Measurements from ENCODE around the gene ATP6AP1.

ATP6AP1 gene

GRCh38 chrX:154458954-154459778, 30.7 kb downstream of the ATP6AP1 start:
- H3K9me3 ChIP-seq (replicated peaks in 1 of 11) = peaks cover 0 to 48% (median 15%) of the 10 kb centered on the region in 11 experiments; a peak in 13 of 22 replicates
- peak overlapping the region; percentile 87 to 94 (median 90) for H3K4me2 ChIP-seq
- H3K4me3 ChIP-seq = peak overlapping the region; percentile 78 to 87 (median 83)
- H3K36me3 ChIP-seq = peaks cover 20 to 40% (median 34%) of the 10 kb centered on the region in 11 experiments; a peak in 21 of 22 replicates
- H3K27ac ChIP-seq = peak overlapping the region; percentile 85 to 95 (median 91); a peak in 17 of 22 replicates
- peaks cover 6 to 31% (median 13%) of the 10 kb centered on the region in 11 experiments; a peak in 15 of 22 replicates for H3K27me3 ChIP-seq
- H3K9ac ChIP-seq = peak overlapping the region; percentile 86 to 96 (median 92)
- no peak for TF ChIP-seq Cebpa-rat (IDR thresholded peaks at IDR 0.05)
- peaks cover 12 to 22% (median 14%) of the 10 kb centered on the region in 10 experiments; a peak in 19 of 20 replicates for H3K4me1 ChIP-seq
- peaks cover 40 to 62% (median 48%) of the 10 kb centered on the region in 11 experiments; a peak in 21 of 22 replicates for H4K20me1 ChIP-seq

DNA sequence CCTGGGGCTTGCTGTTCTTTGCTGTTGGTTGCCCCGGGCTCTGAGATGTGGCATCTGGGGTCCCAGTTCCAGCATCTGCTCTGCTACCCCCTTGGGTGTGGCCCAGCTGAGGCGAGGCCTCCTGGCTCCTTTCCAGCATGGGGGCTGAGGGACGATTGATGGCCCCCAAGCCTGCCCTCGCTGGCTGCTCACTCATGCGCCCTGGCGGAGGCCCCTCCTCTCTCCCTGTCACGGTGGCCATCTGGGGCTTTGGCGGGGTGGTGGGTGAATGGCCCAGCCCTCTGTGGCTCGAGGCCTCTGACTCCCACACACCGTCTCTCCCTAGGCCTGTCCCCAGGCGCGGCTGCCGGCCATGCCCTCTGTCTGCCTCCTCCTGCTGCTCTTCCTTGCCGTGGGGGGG, 31.4 kb downstream of the ATP6AP1 start:
- H3K27ac ChIP-seq = peak overlapping the region in 4 of 11 experiments; percentile 11 to 28 (median 22); a peak in 7 of 22 replicates
- peaks cover 1 to 28% (median 8%) of the 10 kb centered on the region in 11 experiments; a peak in 14 of 22 replicates for H3K27me3 ChIP-seq
- H3K9ac ChIP-seq = peak overlapping the region; percentile 56 to 95 (median 76)
- H3K4me1 ChIP-seq = peaks cover 12 to 22% (median 14%) of the 10 kb centered on the region in 10 experiments; a peak in 19 of 20 replicates
- H3K9me3 ChIP-seq (replicated peaks in 1 of 11) = peaks cover 0 to 48% (median 22%) of the 10 kb centered on the region in 11 experiments; a peak in 13 of 22 replicates
- no peak for TF ChIP-seq Cebpa-rat (IDR thresholded peaks at IDR 0.05)
- H3K4me3 ChIP-seq = peak overlapping the region; percentile 78 to 87 (median 83); a peak in 19 of 20 replicates
- peaks cover 41 to 67% (median 54%) of the 10 kb centered on the region in 11 experiments; a peak in 21 of 22 replicates for H4K20me1 ChIP-seq
- peak overlapping the region; percentile 87 to 94 (median 90) for H3K4me2 ChIP-seq
- H3K36me3 ChIP-seq = peaks cover 27 to 47% (median 40%) of the 10 kb centered on the region in 11 experiments

DNA sequence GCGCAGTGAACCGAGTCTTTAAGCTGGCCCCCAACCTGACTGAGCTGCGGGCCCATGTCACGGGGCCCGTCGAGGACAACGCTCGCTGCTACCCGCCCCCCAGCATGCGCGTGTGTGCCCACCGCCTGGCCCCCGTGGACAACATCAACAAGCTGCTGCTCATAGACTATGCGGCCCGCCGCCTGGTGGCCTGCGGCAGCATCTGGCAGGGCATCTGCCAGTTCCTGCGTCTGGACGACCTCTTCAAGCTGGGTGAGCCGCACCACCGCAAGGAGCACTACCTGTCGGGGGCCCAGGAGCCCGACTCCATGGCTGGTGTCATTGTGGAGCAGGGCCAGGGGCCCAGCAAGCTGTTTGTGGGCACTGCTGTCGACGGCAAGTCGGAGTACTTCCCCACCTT, 31.8 kb downstream of the ATP6AP1 start:
- no peak for TF ChIP-seq Cebpa-rat (IDR thresholded peaks at IDR 0.05)
- H3K4me3 ChIP-seq = peak overlapping the region in 6 of 10 experiments; percentile 78 to 87 (median 86); a peak in 10 of 20 replicates
- H3K9me3 ChIP-seq (replicated peaks in 1 of 11) = peaks cover 0 to 46% (median 24%) of the 10 kb centered on the region in 11 experiments; a peak in 13 of 22 replicates
- peak overlapping the region; percentile 56 to 95 (median 76); a peak in 18 of 22 replicates for H3K9ac ChIP-seq
- peak overlapping the region; percentile 87 to 94 (median 90) for H3K4me2 ChIP-seq
- peaks cover 0 to 28% (median 6%) of the 10 kb centered on the region in 11 experiments; a peak in 8 of 22 replicates for H3K27me3 ChIP-seq
- H3K27ac ChIP-seq = 0 out of 22 replicates have a peak overlapping the region, but pooled peaks of 1 of the 11 experiments have one; percentile 11
- H3K36me3 ChIP-seq = peaks cover 31 to 52% (median 45%) of the 10 kb centered on the region in 11 experiments
- H3K4me1 ChIP-seq = peaks cover 12 to 22% (median 14%) of the 10 kb centered on the region in 10 experiments; a peak in 19 of 20 replicates
- H4K20me1 ChIP-seq = peaks cover 42 to 67% (median 59%) of the 10 kb centered on the region in 11 experiments; a peak in 21 of 22 replicates

DNA sequence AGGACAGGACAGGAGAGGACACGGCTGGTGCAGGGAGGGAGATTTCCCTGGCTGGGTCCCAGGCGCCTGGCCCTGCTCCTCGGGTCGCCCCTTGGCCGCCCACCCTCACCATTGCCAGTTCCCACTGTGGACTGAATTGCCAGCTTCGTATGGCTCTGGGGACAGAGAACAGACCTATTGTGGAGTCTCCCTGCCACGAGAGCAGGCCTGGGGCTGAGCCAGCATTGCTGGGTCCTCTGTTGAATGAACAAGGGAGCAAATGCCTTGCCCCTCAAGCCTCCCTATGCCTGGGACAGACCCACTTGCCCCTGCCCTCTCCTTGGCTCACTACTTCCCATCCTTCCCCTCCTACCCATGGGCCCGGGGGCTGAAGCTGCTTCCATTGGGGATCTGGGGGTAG, 33.9 kb downstream of the ATP6AP1 start:
- Histone ChIP-seq H4K20me1 (peaks cover 42 to 83% (median 71%) of the 10 kb centered on the region in 11 experiments; a peak in 21 of 22 replicates), H3K9me3 (replicated peaks in 1 of 11) (peaks cover 0 to 49% (median 29%) of the 10 kb centered on the region in 11 experiments; a peak in 13 of 22 replicates), H3K9ac (no peak overlapping the region; a peak in 1 of 22 replicates), H3K27ac (no peak overlapping the region), H3K36me3 (peaks cover 41 to 70% (median 64%) of the 10 kb centered on the region in 11 experiments), H3K4me1 (peaks cover 12 to 22% (median 14%) of the 10 kb centered on the region in 10 experiments; a peak in 19 of 20 replicates), H3K4me2 (no peak overlapping the region), H3K27me3 (peaks cover 0 to 23% (median 0%) of the 10 kb centered on the region in 11 experiments; a peak in 5 of 22 replicates), H3K4me3 (no peak overlapping the region)
- no peak for TF ChIP-seq Cebpa-rat (IDR thresholded peaks at IDR 0.05)

DNA sequence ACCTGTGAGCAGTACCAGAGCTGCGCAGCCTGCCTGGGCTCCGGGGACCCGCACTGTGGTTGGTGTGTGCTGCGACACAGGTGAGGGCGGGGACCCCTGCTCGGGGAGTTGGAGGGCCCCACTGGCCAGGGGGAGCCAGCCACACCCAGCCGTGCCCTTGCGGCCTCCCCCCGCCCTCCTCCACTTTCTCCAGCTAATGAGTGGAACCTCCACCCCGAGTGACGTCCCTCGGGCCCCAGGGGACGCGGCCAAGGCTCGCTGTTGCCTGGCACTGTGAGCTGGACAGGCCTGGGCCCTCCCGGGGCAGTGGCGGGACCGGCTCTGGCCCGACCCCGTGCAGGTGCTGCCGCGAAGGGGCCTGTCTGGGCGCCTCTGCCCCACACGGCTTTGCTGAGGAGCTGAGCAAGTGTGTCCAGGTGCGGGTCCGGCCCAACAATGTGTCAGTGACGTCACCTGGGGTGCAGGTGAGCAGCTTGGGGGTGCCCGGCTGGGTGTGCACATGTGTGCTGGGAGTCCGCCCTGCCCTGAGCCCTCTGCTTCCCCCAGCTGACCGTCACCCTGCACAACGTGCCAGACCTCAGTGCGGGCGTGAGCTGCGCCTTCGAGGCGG, 35.2 kb downstream of the ATP6AP1 start:
- Histone ChIP-seq H3K4me3 (no peak overlapping the region), H3K9ac (no peak overlapping the region), H3K4me2 (no peak overlapping the region), H3K36me3 (peaks cover 43 to 83% (median 77%) of the 10 kb centered on the region in 11 experiments), H3K4me1 (peaks cover 12 to 22% (median 14%) of the 10 kb centered on the region in 10 experiments; a peak in 19 of 20 replicates), H3K9me3 (replicated peaks in 1 of 11) (peaks cover 0 to 51% (median 32%) of the 10 kb centered on the region in 11 experiments; a peak in 13 of 22 replicates), H3K27me3 (peaks cover 0 to 23% (median 0%) of the 10 kb centered on the region in 11 experiments; a peak in 5 of 22 replicates), H4K20me1 (peaks cover 37 to 91% (median 69%) of the 10 kb centered on the region in 11 experiments; a peak in 21 of 22 replicates), H3K27ac (no peak overlapping the region)
- TF ChIP-seq Cebpa-rat (IDR thresholded peaks at IDR 0.05) = no peak

DNA sequence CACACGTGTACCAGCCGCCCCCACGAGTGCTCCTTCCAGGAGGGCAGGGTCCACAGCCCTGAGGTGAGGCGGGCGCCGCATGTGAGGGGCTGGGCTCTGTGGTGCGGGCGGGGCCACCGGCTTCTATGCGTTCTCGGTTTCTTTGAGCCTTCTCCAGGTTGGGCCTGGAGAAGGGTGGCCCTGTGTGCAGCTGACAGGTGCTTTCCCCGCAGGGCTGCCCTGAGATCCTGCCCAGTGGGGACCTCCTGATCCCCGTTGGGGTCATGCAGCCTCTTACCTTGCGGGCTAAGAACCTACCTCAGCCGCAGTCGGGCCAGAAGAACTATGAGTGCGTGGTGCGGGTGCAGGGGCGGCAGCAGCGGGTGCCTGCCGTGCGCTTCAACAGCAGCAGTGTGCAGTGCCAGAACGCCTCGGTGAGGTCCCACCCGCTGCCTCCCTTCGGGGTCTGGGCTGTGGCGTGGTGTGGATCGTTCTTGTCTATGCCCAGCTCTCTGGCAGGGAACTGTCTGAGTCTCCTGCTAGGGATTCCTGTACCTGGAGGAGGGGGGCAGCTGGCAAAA, 36.4 kb downstream of the ATP6AP1 start:
- H3K4me2 ChIP-seq = no peak overlapping the region
- no peak overlapping the region for H3K9ac ChIP-seq
- peaks cover 0 to 23% (median 0%) of the 10 kb centered on the region in 11 experiments; a peak in 5 of 22 replicates for H3K27me3 ChIP-seq
- no peak for TF ChIP-seq Cebpa-rat (IDR thresholded peaks at IDR 0.05)
- peaks cover 47 to 95% (median 87%) of the 10 kb centered on the region in 11 experiments for H3K36me3 ChIP-seq
- peaks cover 6 to 21% (median 8%) of the 10 kb centered on the region in 10 experiments; a peak in 19 of 20 replicates for H3K4me1 ChIP-seq
- H3K27ac ChIP-seq = no peak overlapping the region
- H4K20me1 ChIP-seq = peaks cover 28 to 94% (median 67%) of the 10 kb centered on the region in 11 experiments; a peak in 21 of 22 replicates
- no peak overlapping the region for H3K4me3 ChIP-seq
- peaks cover 0 to 53% (median 31%) of the 10 kb centered on the region in 11 experiments; a peak in 10 of 22 replicates for H3K9me3 ChIP-seq (replicated peaks in 1 of 11)

GRCh38 chrX:154465601-154466000, 37.1 kb downstream of the ATP6AP1 start:
- peaks cover 0 to 23% (median 0%) of the 10 kb centered on the region in 11 experiments; a peak in 5 of 22 replicates for H3K27me3 ChIP-seq
- peaks cover 0 to 14% (median under 1%) of the 10 kb centered on the region in 10 experiments; a peak in 6 of 20 replicates for H3K4me1 ChIP-seq
- H3K36me3 ChIP-seq = peaks cover 48 to 95% (median 90%) of the 10 kb centered on the region in 11 experiments
- H3K9ac ChIP-seq = no peak overlapping the region
- H3K9me3 ChIP-seq (replicated peaks in 1 of 11) = peaks cover 0 to 53% (median 31%) of the 10 kb centered on the region in 11 experiments; a peak in 10 of 22 replicates
- no peak overlapping the region for H3K4me3 ChIP-seq
- peaks cover 21 to 94% (median 60%) of the 10 kb centered on the region in 11 experiments; a peak in 21 of 22 replicates for H4K20me1 ChIP-seq
- no peak for TF ChIP-seq Cebpa-rat (IDR thresholded peaks at IDR 0.05)
- no peak overlapping the region for H3K4me2 ChIP-seq
- H3K27ac ChIP-seq = no peak overlapping the region

Measured in BLaER1 treated with 17β-estradiol and CSF1 and Interleukin-3, amounts not matched to agents 10 nM and 100 nM (cell line).